HepG2 (cell line): ENCODE measurements around the gene DDI2. TPM values are rescaled to one million over a fixed set of nuclear protein-coding genes. Genes with fewer than 3 reads are reported as not detected.
A peak's percentile ranks its signal among the peaks of the same experiment; 100 is the strongest.

Experiments used
- CBX1 ChIP-seq: IDR thresholded peaks from one replicate; pipeline ENCODE4 v1.6.1; 2016; ENCODE audit warnings: antibody characterized with exemption, low read depth
- FOSL1 ChIP-seq: sonication (generic); formaldehyde crosslinking; IDR thresholded peaks from 2 replicates; pipeline ENCODE4 v1.9.0; 2021; ENCODE audit warnings: missing genetic modification reagents, borderline replicate concordance
- HBP1 ChIP-seq: IDR thresholded peaks from 2 replicates; pipeline ENCODE4 v1.6.1; 2016; ENCODE audit warnings: low read depth, control low read depth
- NCOA2 ChIP-seq: sonication (generic); formaldehyde crosslinking; IDR thresholded peaks from 2 replicates; pipeline ENCODE4 v1.8.0; 2022; ENCODE audit warnings: inconsistent platforms
- NFAT5 ChIP-seq: sonication (generic); formaldehyde crosslinking; IDR thresholded peaks from 2 replicates; pipeline ENCODE4 v1.4.0; 2020; ENCODE audit warnings: missing genetic modification reagents
- NFE2L2 ChIP-seq: fragments of 150-350 bp; IDR thresholded peaks from 2 replicates; pipeline ENCODE4 v1.6.1; 2014; ENCODE audit warnings: low read length
- NFKB2 ChIP-seq: sonication (generic); formaldehyde crosslinking; IDR thresholded peaks from 2 replicates; pipeline ENCODE4 v1.4.0; 2020; ENCODE audit warnings: missing genetic modification reagents, borderline replicate concordance
- SIX4 ChIP-seq: sonication (generic); formaldehyde crosslinking; IDR thresholded peaks from 2 replicates; pipeline ENCODE4 v1.4.0; 2020; ENCODE audit warnings: missing genetic modification reagents
- SNAI1 ChIP-seq: sonication (generic); formaldehyde crosslinking; IDR thresholded peaks from 2 replicates; pipeline ENCODE4 v1.5.0; 2020; ENCODE audit warnings: mild to moderate bottlenecking, missing genetic modification reagents, borderline replicate concordance
- YY1 ChIP-seq: IDR thresholded peaks from 2 replicates; pipeline ENCODE4 v1.6.1; 2011; ENCODE audit warnings: low read length, low read depth, moderate library complexity, mild to moderate bottlenecking; ENCODE audit not compliant: insufficient read depth, insufficient replicate concordance
- ZBTB46 ChIP-seq: sonication (generic); formaldehyde crosslinking; IDR thresholded peaks from 2 replicates; pipeline ENCODE4 v1.4.0; 2020; ENCODE audit warnings: mild to moderate bottlenecking, missing genetic modification reagents, borderline replicate concordance
- ZFP36 ChIP-seq: fragments of 150-350 bp; IDR thresholded peaks from 2 replicates; pipeline ENCODE4 v1.6.1; 2018; ENCODE audit warnings: borderline replicate concordance, low read length, low read depth; ENCODE audit not compliant: partially characterized antibody
- ZNF446 ChIP-seq: sonication (generic); formaldehyde crosslinking; IDR thresholded peaks from 2 replicates; pipeline ENCODE4 v1.5.0; 2020; ENCODE audit warnings: mild to moderate bottlenecking, missing genetic modification reagents
- polyA plus RNA-seq, 8 experiments: library from polyadenylated mRNA; depleted of rRNA in 3 of 8; stranded (reverse) in 7 of 8; unstranded in 1 of 8; fragments of >200 nt; fragmentation: Illumina TruSeq in 4 of 8; extraction: Trizol in 4 of 8; gene quantifications; 2 replicates each; pipeline versions ENCODE4 v1.2.1 to v1.2.3, GENCODE V29; 2011 to 2016; ENCODE audit warnings: low read depth in 4 of 8, missing spikeins in 1 of 8, mixed read lengths in 1 of 8; ENCODE audit not compliant: insufficient read depth in 1 of 8
- total RNA-seq, 5 experiments: library from RNA; depleted of rRNA; stranded (reverse); fragments of >200 nt; fragmentation: Illumina TruSeq; extraction: Trizol; gene quantifications; 2 replicates each; pipeline ENCODE4 v1.2.3, GENCODE V29; 2016; ENCODE audit warnings: low read depth in 1 of 5
- TF ChIP-seq, protein P1 (sequence below): sonication (generic); formaldehyde crosslinking; IDR thresholded peaks from 2 replicates; pipeline ENCODE4 v1.4.0; 2020; ENCODE audit warnings: missing genetic modification reagents
- TF ChIP-seq, protein P2 (sequence below), 2 experiments: sonication (generic) in 1 of 2; formaldehyde crosslinking in 1 of 2; IDR thresholded peaks; 2 replicates each; pipeline versions ENCODE4 v1.5.1 to v1.6.1; 2011 to 2020; ENCODE audit warnings: borderline replicate concordance in 1 of 2, low read depth in 1 of 2, low read length in 1 of 2, mild to moderate bottlenecking in 1 of 2, missing genetic modification reagents in 1 of 2, moderate library complexity in 1 of 2

DDI2 gene
- total and polyA plus RNA-seq, 2 of the 13 experiments (the other 11 are each of a cell fraction or from before 2014, with no cell fraction given) = 8.5 to 25.7 TPM

DNA sequence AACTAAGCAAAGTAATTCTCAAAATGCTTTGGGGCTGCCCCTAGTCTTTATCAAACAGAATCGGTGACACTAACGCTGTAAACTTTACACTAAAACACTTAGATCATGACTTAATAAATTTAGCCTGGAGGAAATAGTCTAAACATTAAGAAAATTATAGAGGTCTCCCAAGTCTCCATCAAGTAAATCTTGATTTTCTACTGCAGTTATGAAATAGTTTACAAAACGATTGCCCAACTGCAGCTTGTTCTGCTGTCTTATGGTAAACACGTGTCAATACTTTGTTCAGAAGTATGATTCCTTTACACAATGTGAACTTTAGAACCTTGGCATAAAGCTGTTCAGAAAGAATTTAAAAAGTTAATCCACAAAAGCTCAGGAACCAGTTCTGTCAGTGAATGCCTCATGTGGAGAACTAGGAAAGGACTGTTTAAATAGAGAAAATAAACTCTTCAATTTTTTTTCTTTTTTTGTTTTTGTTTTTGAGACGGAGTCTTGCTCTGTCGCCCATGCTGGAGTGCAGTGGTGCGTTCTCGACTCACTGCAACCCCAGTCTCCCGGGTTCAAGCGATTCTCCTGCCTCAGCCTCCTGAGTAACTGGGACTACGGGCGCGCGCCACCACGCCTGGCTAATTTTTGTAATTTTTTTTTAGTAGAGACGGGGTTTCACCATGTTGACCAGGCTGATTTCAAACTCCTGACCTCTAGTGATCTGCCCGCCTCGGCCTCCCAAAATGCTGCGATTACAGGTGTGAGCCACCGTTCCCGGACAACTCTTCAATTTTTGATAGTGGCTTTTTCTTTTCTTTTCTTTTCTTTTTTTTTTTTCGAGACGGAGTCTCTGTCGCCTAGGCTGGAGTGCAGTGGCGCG, 1.6 kb downstream of the DDI2 start (continued):
- TF ChIP-seq, protein P1, sequence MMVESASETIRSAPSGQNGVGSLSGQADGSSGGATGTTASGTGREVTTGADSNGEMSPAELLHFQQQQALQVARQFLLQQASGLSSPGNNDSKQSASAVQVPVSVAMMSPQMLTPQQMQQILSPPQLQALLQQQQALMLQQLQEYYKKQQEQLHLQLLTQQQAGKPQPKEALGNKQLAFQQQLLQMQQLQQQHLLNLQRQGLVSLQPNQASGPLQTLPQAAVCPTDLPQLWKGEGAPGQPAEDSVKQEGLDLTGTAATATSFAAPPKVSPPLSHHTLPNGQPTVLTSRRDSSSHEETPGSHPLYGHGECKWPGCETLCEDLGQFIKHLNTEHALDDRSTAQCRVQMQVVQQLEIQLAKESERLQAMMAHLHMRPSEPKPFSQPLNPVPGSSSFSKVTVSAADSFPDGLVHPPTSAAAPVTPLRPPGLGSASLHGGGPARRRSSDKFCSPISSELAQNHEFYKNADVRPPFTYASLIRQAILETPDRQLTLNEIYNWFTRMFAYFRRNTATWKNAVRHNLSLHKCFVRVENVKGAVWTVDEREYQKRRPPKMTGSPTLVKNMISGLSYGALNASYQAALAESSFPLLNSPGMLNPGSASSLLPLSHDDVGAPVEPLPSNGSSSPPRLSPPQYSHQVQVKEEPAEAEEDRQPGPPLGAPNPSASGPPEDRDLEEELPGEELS (CRISPR knock-in tag) = peak; percentile 94
- TF ChIP-seq ZFP36 = no peak
- TF ChIP-seq NCOA2 (CRISPR knock-in tag) = peak; percentile 91
- TF ChIP-seq ZBTB46 (CRISPR knock-in tag) = no peak
- TF ChIP-seq SNAI1 (CRISPR knock-in tag) = no peak
- TF ChIP-seq ZNF446 (CRISPR knock-in tag) = no peak
- TF ChIP-seq NFE2L2 = no peak
- TF ChIP-seq FOSL1 (CRISPR knock-in tag) = no peak
- TF ChIP-seq NFAT5 (CRISPR knock-in tag) = no peak
- no peak for TF ChIP-seq YY1
- 0 out of 2 replicates have a peak, but pooled peaks have one; percentile 9 for TF ChIP-seq NFKB2
- TF ChIP-seq HBP1 (CRISPR knock-in tag) = no peak
- TF ChIP-seq, protein P2, sequence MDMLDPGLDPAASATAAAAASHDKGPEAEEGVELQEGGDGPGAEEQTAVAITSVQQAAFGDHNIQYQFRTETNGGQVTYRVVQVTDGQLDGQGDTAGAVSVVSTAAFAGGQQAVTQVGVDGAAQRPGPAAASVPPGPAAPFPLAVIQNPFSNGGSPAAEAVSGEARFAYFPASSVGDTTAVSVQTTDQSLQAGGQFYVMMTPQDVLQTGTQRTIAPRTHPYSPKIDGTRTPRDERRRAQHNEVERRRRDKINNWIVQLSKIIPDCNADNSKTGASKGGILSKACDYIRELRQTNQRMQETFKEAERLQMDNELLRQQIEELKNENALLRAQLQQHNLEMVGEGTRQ (IDR thresholded peaks at IDR 0.05; ENCODE audit: low read depth, low read length) = no peak
- TF ChIP-seq, protein P2 (CRISPR knock-in tag; IDR thresholded peaks at IDR 0.05; ENCODE audit: borderline replicate concordance) = no peak
- TF ChIP-seq CBX1 = no peak
- no peak for TF ChIP-seq SIX4 (CRISPR knock-in tag)
